ENCODE data around the gene SF1. TPM values are rescaled to one million over a fixed set of nuclear protein-coding genes. Genes with fewer than 3 reads are reported as not detected.
A peak's percentile ranks its signal among the peaks of the same experiment; 100 is the strongest.

Gene SF1
- total and polyA plus RNA-seq, 2 of the 8 experiments (the other 6 are each of a cell fraction or from before 2014, with no cell fraction given), result 72.7 to 353 TPM

DNA sequence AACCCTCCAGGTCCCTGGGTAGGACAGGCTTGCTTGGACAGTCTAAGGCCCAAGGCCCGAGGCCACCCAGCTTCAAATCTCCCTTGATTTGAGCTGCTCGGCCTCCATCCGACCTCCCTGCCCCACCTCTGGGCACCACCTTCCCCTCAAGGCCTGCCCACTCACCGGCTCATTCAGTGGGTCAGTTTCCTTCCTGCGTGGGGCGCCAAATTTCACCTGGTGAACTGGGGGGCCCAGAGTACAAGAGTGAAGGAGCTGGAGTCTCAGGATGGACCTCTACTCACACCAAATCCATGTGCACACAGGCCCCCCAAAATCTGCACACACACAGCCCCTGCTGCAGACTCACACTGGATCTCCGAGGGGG, 20.9 kb upstream of the SF1 start:
- no peaks in the 10 kb centered on the region; the same call in 1 of the 2 replicates for H3K79me1 ChIP-seq (ENCODE audit: low read depth, low read length)
- H3K79me2 ChIP-seq (ENCODE audit: control insufficient read depth in 1 of 2, insufficient read depth in 2 of 2, low read length in 2 of 2), result no peaks in the 10 kb centered on the region
- H3K14ac ChIP-seq (ENCODE audit: insufficient read length), result no peak overlapping the region
- FAIRE-seq (no peak), DNase-seq (ENCODE audit: low read depth in 1 of 2, low spot score in 2 of 2) (no peak)
- no peak overlapping the region for H3K27ac ChIP-seq (ENCODE audit: low read depth, low read length)
- no peak for TF ChIP-seq RBBP5 (IDR thresholded peaks at IDR 0.05; ENCODE audit: borderline replicate concordance, low read depth, low read length)
- TF ChIP-seq, protein P1, sequence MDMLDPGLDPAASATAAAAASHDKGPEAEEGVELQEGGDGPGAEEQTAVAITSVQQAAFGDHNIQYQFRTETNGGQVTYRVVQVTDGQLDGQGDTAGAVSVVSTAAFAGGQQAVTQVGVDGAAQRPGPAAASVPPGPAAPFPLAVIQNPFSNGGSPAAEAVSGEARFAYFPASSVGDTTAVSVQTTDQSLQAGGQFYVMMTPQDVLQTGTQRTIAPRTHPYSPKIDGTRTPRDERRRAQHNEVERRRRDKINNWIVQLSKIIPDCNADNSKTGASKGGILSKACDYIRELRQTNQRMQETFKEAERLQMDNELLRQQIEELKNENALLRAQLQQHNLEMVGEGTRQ (IDR thresholded peaks at IDR 0.05; ENCODE audit: low read length), result no peak
- no peak for TF ChIP-seq CBX8 (IDR thresholded peaks at IDR 0.05; ENCODE audit: borderline replicate concordance, low read depth, low read length)
- TF ChIP-seq HDAC2 (IDR thresholded peaks at IDR 0.05; ENCODE audit: borderline replicate concordance in 1 of 2, low read depth in 2 of 2, low read length in 2 of 2), result no peak
- TF ChIP-seq RXRA (IDR thresholded peaks at IDR 0.05; ENCODE audit: insufficient read depth, low read depth, low read length), result no peak
- H3K18ac ChIP-seq (ENCODE audit: extremely low read depth, low read length), result no peak overlapping the region
- H3K9me3 ChIP-seq (ENCODE audit: insufficient read depth in 2 of 2, low read depth in 1 of 2, low read length in 1 of 2), result no peaks in the 10 kb centered on the region
- peaks cover 0 to 8% (median 4%) of the 10 kb centered on the region in 4 experiments; a peak in 5 of 7 replicates for H3K4me1 ChIP-seq (replicated peaks in 1 of 4; ENCODE audit: control insufficient read depth in 3 of 4, insufficient read depth in 4 of 4, low read length in 3 of 4)
- H4K8ac ChIP-seq (ENCODE audit: extremely low read depth, insufficient read depth, low read length), result no peak overlapping the region
- H2BK20ac ChIP-seq (ENCODE audit: low read length), result no peak overlapping the region
- H2BK5ac ChIP-seq (ENCODE audit: low read depth, low read length), result peak overlapping the region; percentile 35; the same call in 1 of the 2 replicates
- H2AK5ac ChIP-seq (ENCODE audit: low read depth, low read length), result no peak overlapping the region
- H3K4ac ChIP-seq (replicated peaks; ENCODE audit: insufficient read length, low read depth, low read length), result no peak overlapping the region
- ChIA-PET CTCF (ENCODE audit: partially characterized antibody) (interaction anchor here (0.5 to 4.4 kb wide), 11 partner anchors 8 to 738 kb away, joined by 3 to 21 read pairs (median 4); no protein-coding TSS in a partner anchor), POLR2A (ENCODE audit: partially characterized antibody) (interaction anchor here (0.7 to 2.7 kb wide), 5 partner anchors 11 to 63 kb away, joined by 3 to 7 read pairs (median 3); no protein-coding TSS in a partner anchor)
- no peak overlapping the region for H2BK15ac ChIP-seq (ENCODE audit: low read length)
- no peak overlapping the region for H3K56ac ChIP-seq (replicated peaks; ENCODE audit: insufficient read length, low read depth, low read length)
- H3K23me2 ChIP-seq (ENCODE audit: low read depth, low read length), result peaks cover 8% of the 10 kb centered on the region; the same call in 1 of the 2 replicates
- no peaks in the 10 kb centered on the region for H3K27me3 ChIP-seq (replicated peaks in 1 of 4; ENCODE audit: control insufficient read depth in 3 of 4, extremely low read depth in 1 of 4, insufficient read depth in 3 of 4, low read length in 3 of 4)
- H3K36me3 ChIP-seq (ENCODE audit: control insufficient read depth in 2 of 4, insufficient read depth in 4 of 4, low read length in 3 of 4), result peaks cover 0 to 2% (median under 1%) of the 10 kb centered on the region in 4 experiments; a peak in 2 of 8 replicates
- H3K9ac ChIP-seq (replicated peaks in 1 of 4; ENCODE audit: extremely low read depth in 1 of 4, low read depth in 3 of 4, low read length in 3 of 4), result no peak overlapping the region
- WGBS, 2 experiments (ENCODE audit: extremely low coverage in 1 of 2, insufficient coverage in 1 of 2, insufficient read length in 1 of 2, insufficient replicate concordance in 2 of 2, low coverage in 1 of 2, low lambda C conversion rate in 2 of 2, missing lambda C conversion rate in 1 of 2), result 85% methylated on average over 6 of the region's 7 CpGs; no CpG with 5 or more reads in 1 of the 2 experiments
- H2BK120ac ChIP-seq (replicated peaks; ENCODE audit: low read depth, low read length), result no peak overlapping the region
- no peak overlapping the region for H2AFZ ChIP-seq (ENCODE audit: low read length)
- no peak overlapping the region for H4K91ac ChIP-seq (replicated peaks; ENCODE audit: insufficient read length, low read length)
- no peak overlapping the region for H4K5ac ChIP-seq (ENCODE audit: insufficient read length, low read depth, low read length)
- no peak overlapping the region for H3K23ac ChIP-seq (ENCODE audit: insufficient read length)
- H3K4me2 ChIP-seq (ENCODE audit: insufficient read depth in 1 of 2, low read depth in 2 of 2, low read length in 2 of 2), result no peak overlapping the region
- no peak overlapping the region for H3K4me3 ChIP-seq (ENCODE audit: extremely low read depth in 1 of 4, insufficient read depth in 2 of 4, low read depth in 3 of 4, low read length in 4 of 4)
- peaks cover 1 to 2% of the 10 kb centered on the region in 2 experiments for H4K20me1 ChIP-seq (replicated peaks in 1 of 2; ENCODE audit: control insufficient read depth in 1 of 2, insufficient read depth in 2 of 2, low read length in 2 of 2)
- no peak overlapping the region for H2BK12ac ChIP-seq (ENCODE audit: low read depth, low read length)

Measured in H1 (cell line).